ENCODE measurements around the gene ARID3A. TPM values are rescaled to one million over a fixed set of nuclear protein-coding genes. Genes with fewer than 3 reads are reported as not detected.

ARID3A gene
- total RNA-seq, 2 experiments from 2014 or later, result 9.9 to 21.6 TPM

DNA sequence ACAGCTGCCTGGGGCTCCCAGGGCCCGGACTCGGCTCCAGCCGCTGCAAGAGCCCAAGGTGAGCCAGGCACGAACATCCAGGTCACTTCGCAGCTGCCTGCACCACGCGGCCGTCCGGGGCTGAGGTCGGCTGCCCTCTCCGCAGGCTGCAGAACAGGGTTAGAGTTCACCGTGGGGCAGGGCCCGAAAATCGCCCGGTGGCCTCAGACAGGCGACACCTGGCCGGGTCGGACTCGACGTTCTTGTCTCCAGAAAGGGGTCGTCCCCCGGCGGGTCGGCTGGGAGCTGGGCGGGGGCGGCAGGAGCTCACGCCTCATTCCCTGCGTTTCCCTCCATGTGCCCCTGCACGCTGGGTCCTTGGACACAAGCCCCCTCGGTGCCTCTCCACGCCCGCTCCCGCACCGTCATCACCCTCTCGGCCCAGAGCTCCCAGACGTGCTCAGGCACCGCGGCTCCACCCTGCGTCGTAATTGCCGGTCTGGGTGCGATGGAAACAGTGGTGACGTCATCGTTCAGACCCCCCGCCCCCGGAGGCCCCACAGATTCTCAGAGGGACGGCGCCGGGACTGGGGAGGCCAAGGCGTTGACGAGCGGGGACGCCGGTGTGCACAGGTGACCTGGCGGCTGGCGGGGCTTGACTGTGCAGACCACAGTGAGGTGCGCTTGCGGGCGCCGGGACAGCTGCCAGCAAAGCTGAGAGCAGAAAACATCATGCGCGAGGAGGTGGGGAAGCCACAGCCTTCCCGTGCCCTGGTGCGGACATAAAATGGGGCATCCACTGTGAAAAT is 70.4 kb downstream of the ARID3A start:
- Histone ChIP-seq H3K4me2 (ENCODE audit: low read length) (no peak overlapping the region), H3K9me3 (ENCODE audit: low read length) (no peaks in the 10 kb centered on the region), H4K20me1 (ENCODE audit: insufficient read depth, low read length) (no peaks in the 10 kb centered on the region), H3K9me2 (ENCODE audit: insufficient read depth, low read length) (no peaks in the 10 kb centered on the region), H3K27ac (ENCODE audit: low read depth, low read length, poor library complexity, severe bottlenecking) (no peak overlapping the region), H3K4me1 (ENCODE audit: insufficient read depth, low read length, poor library complexity, severe bottlenecking) (no peaks in the 10 kb centered on the region), H3K36me3 (ENCODE audit: insufficient read depth, low read length) (peaks cover 26% of the 10 kb centered on the region), H3K79me2 (ENCODE audit: insufficient read depth, low read depth, low read length) (no peaks in the 10 kb centered on the region), H3K4me3 (ENCODE audit: low read depth, low read length, poor library complexity, severe bottlenecking) (no peak overlapping the region), H2AFZ (ENCODE audit: low read length) (no peak overlapping the region)
- intact Hi-C loops (cut with micrococcal nuclease; ENCODE audit: unreplicated experiment), result no loop called here
- no TSS peak for BruUV-seq (replicated peaks)
- DNase-seq (ENCODE audit: low spot score), result no peak
- no peak for TF ChIP-seq EZH2phosphoT487 (IDR thresholded peaks at IDR 0.05; ENCODE audit: borderline replicate concordance, low read depth, low read length)
- TF ChIP-seq, protein P1, sequence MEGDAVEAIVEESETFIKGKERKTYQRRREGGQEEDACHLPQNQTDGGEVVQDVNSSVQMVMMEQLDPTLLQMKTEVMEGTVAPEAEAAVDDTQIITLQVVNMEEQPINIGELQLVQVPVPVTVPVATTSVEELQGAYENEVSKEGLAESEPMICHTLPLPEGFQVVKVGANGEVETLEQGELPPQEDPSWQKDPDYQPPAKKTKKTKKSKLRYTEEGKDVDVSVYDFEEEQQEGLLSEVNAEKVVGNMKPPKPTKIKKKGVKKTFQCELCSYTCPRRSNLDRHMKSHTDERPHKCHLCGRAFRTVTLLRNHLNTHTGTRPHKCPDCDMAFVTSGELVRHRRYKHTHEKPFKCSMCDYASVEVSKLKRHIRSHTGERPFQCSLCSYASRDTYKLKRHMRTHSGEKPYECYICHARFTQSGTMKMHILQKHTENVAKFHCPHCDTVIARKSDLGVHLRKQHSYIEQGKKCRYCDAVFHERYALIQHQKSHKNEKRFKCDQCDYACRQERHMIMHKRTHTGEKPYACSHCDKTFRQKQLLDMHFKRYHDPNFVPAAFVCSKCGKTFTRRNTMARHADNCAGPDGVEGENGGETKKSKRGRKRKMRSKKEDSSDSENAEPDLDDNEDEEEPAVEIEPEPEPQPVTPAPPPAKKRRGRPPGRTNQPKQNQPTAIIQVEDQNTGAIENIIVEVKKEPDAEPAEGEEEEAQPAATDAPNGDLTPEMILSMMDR (conservative IDR thresholded peaks at IDR 0.05; ENCODE audit: low read length), result no peak
- ChIA-PET CTCF (ENCODE audit: unreplicated experiment) (no interaction called here), POLR2A (interaction anchor here (0.7 kb wide), 1 partner anchor 9 kb away, joined by 3 read pairs; no protein-coding TSS in a partner anchor)

DNA sequence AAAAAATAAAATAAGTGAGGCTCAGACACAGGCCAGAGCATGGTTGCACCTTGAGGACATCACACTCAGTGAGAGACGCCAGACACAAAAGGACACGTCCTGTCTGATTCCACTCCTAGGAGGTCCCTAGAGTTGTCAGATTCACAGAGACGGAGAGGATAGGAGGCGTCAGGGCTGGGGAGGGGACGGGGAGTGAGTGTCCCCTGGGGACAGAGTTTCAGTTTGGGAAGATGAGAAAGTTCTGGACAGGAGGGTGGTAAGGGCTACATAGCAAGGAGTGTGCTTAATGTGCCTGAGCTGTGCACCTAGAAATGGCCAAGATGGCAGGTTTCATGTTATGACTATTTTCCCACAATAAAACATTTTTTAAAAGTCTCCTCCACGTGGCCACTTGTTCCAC is 72.2 kb downstream of the ARID3A start:
- Histone ChIP-seq H3K4me1 (ENCODE audit: insufficient read depth, low read length, poor library complexity, severe bottlenecking) (no peaks in the 10 kb centered on the region), H3K79me2 (ENCODE audit: insufficient read depth, low read depth, low read length) (no peaks in the 10 kb centered on the region), H3K9me2 (ENCODE audit: insufficient read depth, low read length) (no peaks in the 10 kb centered on the region), H3K27ac (ENCODE audit: low read depth, low read length, poor library complexity, severe bottlenecking) (no peak overlapping the region), H2AFZ (ENCODE audit: low read length) (no peak overlapping the region), H4K20me1 (ENCODE audit: insufficient read depth, low read length) (no peaks in the 10 kb centered on the region), H3K36me3 (ENCODE audit: insufficient read depth, low read length) (peaks cover 13% of the 10 kb centered on the region; the same call in 1 of the 2 replicates), H3K4me2 (ENCODE audit: low read length) (no peak overlapping the region), H3K9me3 (ENCODE audit: low read length) (no peaks in the 10 kb centered on the region), H3K4me3 (ENCODE audit: low read depth, low read length, poor library complexity, severe bottlenecking) (no peak overlapping the region)
- ChIA-PET CTCF (ENCODE audit: unreplicated experiment) (no interaction called here), POLR2A (no interaction called here)
- no peak for DNase-seq (ENCODE audit: low spot score)
- TF ChIP-seq, protein P1 (conservative IDR thresholded peaks at IDR 0.05; ENCODE audit: low read length), result no peak
- no peak for TF ChIP-seq EZH2phosphoT487 (IDR thresholded peaks at IDR 0.05; ENCODE audit: borderline replicate concordance, low read depth, low read length)
- BruUV-seq (replicated peaks), result no TSS peak
- intact Hi-C loops (cut with micrococcal nuclease; ENCODE audit: unreplicated experiment), result no loop called here

DNA sequence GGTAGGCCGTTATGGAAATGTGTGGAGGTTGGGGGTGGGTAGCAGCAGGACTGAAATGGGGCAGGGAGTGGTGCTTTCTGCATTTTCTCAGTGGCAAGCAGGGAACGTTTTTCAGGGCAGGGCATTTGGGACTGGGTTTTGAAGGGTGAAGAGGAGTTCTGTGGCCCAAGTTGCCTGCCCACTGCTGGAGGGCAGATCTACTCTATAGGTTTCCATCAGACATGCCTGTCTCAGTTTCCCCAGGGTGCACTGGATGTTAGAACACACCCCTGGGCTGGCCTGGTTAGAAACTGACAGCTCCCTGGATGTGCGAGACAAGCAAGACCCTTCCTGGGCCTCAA is 73.5 kb downstream of the ARID3A start:
- Histone ChIP-seq H4K20me1 (ENCODE audit: insufficient read depth, low read length) (no peaks in the 10 kb centered on the region), H3K4me1 (ENCODE audit: insufficient read depth, low read length, poor library complexity, severe bottlenecking) (no peaks in the 10 kb centered on the region), H3K4me3 (ENCODE audit: low read depth, low read length, poor library complexity, severe bottlenecking) (no peak overlapping the region), H3K9me3 (ENCODE audit: low read length) (no peaks in the 10 kb centered on the region), H2AFZ (ENCODE audit: low read length) (no peak overlapping the region), H3K79me2 (ENCODE audit: insufficient read depth, low read depth, low read length) (no peaks in the 10 kb centered on the region), H3K9me2 (ENCODE audit: insufficient read depth, low read length) (no peaks in the 10 kb centered on the region), H3K27ac (ENCODE audit: low read depth, low read length, poor library complexity, severe bottlenecking) (no peak overlapping the region), H3K4me2 (ENCODE audit: low read length) (no peak overlapping the region), H3K36me3 (ENCODE audit: insufficient read depth, low read length) (peaks cover 6% of the 10 kb centered on the region; the same call in 1 of the 2 replicates)
- intact Hi-C loops (cut with micrococcal nuclease; ENCODE audit: unreplicated experiment), result no loop called here
- TF ChIP-seq, protein P1 (conservative IDR thresholded peaks at IDR 0.05; ENCODE audit: low read length), result no peak
- TF ChIP-seq EZH2phosphoT487 (IDR thresholded peaks at IDR 0.05; ENCODE audit: borderline replicate concordance, low read depth, low read length), result no peak
- CTCF ChIA-PET (ENCODE audit: unreplicated experiment), result no interaction called here
- DNase-seq (ENCODE audit: low spot score), result no peak
- BruUV-seq (replicated peaks), result no TSS peak
- POLR2A ChIA-PET, result no interaction called here
